HuH-7.5 (cell line): ENCODE measurements around the gene TTC7B.
"Not testable (repeated sequence)": the region's sequence is repeated elsewhere in the genome, so short reads cannot be mapped to it uniquely, and the experiment has no call there.

Source experiments
- DNase-seq: peaks from one replicate; pipeline ENCODE4 v3.0.0; 2011; ENCODE audit warnings: low spot score

The TTC7B gene

DNA sequence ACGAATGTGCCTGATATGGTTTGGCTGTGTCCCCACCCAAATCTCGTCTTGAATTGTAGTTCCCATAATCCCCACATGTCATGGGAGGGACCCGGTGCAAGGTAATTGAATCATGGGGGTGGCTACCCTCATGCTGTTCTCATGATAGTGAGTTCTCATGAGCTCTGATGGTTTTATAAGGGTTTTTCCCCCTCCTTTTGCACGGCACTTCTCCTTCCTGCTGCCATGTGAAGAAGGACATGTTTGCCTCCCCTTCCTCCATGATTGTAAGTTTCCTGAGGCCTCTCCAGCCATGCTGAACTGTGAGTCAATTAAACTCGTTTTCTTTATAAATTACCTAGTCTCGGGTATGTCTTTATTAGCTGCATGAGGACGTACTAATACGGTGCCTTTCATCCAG, 289.7 kb downstream of the TTC7B start:
- not testable (repeated sequence) for DNase-seq

- DNase-seq = not testable (repeated sequence)
Observed at GRCh38 chr14:90525353-90526028, 290.7 kb downstream of the TTC7B start.

DNA sequence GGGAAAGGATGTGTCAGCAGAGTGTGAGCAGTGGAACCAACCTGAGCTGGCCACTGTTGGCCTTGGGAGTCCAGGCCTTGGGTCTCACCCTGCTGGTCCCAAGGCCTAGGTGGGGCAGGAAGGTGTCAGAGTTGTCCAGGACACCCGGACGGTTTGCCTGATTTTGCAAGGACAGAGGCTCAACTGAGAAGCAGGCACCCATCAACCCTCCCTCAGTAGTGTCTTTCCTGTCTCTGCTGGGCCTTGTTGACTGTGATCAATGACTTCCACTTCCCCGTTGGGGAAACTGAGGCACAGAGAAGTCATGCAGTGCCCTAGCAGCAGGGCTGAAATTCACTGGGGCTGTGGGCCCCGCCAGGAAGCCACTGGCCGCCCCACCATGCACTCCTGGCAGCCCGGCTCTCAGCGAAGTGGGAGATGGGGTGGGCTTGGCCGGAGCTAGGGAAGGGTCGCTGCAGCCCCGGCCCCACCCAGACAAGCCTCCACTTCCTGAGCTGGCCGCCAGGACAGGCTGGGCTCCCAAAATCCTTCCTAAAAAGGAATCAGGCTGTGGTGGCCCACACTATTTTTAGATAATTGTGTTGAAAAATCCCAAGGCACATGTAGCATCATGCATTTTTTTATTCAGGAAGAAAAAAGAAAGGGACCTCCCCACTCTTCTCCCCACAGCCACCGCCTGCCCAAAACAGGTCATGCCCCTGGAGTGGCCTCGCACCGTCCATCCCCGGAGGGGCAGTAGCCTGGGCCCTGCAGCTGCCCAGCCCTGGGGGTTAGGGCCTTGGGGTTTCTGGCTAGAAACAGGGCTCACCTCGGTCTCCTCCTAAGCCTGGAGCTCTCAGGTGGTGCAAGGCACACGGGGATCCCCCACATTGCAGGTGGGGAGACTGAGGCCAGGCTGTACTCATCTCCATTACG, 292.0 kb downstream of the TTC7B start:
- DNase-seq = no peak

- DNase-seq = no peak
Observed at GRCh38 chr14:90523544-90523943, 292.7 kb downstream of the TTC7B start.

GRCh38 chr14:90522571-90523191, 293.5 kb downstream of the TTC7B start:
- DNase-seq = no peak

- no peak for DNase-seq
Observed at GRCh38 chr14:90521930-90522483, 294.2 kb downstream of the TTC7B start.

DNA sequence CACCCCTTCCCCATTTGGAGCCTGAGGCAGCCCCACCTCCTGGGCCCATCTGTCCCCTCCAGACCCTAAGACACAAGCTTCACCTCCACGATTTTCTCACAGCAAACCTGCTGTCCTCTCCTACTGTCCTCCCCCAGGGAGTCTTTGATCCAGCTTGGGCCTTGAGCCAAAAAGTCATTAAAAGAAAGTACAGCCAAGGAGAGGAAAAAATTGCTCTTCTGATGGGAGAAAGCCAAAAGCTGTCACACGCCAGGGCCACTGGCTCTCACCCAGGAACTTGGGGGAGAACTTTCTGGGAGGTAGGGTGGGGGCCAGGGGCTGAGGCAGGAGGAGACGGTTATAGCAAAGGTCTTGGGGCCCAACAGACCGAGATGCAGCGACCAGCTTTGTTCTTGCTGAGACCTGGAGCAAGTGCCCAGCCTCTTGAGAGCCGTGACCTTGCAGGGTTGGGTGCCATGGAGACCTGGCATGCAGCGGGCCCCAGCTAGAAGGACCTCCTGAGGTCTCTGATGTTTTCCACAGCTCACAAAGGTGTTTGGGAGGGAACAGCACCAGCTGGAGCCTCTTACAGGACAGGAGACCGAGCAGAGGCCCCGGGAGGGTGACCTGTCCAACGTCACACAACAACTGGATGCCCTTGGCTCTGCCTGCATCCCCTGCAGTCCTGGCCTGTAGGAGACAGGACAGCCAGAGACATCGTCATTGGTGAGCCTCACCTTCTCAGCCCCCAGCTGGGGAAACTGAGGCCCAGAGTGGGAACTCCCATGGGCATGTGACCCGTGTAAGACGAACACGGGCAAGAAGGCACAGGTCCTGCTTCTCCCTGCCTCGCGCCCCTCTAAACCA, 294.9 kb downstream of the TTC7B start:
- DNase-seq = no peak

- no peak for DNase-seq
Observed at GRCh38 chr14:90520326-90520725, 295.9 kb downstream of the TTC7B start.

GRCh38 chr14:90519262-90519920, 296.8 kb downstream of the TTC7B start:
- DNase-seq = no peak

GRCh38 chr14:90518941-90519256, 297.3 kb downstream of the TTC7B start:
- no peak for DNase-seq

DNA sequence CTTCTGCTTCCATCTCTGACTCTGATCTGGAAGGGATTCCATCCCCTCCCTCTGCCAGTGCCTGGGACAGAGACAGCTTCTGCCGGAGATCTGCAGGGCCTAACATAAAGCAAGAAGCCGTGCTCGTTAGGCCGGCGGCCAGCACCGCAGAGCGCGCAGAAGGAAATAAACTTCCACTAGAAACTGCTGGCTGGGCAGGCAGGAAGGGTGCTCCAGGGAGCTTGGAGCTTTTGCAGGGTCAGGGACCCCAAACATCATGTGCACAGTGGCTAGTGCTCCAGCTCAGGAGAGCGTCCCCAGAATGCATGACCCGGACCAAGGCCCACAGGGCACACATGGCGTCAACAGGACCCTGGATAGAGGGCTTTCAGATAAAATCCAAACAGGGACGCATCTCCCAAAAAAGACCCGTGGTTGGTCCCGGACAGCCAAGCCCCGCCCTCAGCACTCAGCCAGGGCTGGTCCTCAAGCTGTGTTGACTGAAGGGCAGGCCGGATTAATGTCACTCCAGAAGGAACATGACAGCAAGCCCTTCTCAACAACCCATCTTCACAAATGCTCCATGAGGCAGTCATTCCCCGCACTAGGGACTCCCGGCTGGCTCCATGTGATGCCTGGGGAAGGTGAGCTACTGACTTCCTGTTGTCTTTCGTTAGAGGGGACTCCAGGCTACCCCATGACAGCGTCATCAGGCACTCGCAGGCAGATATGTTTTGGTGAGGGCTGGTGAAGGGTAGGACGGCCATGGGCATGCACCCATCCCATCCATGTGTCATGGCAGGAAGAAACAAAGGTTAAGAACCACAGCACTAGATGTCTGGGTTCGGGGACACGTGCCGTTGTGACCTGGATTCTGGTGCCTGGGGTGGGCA, 297.9 kb downstream of the TTC7B start:
- DNase-seq = no peak

DNA sequence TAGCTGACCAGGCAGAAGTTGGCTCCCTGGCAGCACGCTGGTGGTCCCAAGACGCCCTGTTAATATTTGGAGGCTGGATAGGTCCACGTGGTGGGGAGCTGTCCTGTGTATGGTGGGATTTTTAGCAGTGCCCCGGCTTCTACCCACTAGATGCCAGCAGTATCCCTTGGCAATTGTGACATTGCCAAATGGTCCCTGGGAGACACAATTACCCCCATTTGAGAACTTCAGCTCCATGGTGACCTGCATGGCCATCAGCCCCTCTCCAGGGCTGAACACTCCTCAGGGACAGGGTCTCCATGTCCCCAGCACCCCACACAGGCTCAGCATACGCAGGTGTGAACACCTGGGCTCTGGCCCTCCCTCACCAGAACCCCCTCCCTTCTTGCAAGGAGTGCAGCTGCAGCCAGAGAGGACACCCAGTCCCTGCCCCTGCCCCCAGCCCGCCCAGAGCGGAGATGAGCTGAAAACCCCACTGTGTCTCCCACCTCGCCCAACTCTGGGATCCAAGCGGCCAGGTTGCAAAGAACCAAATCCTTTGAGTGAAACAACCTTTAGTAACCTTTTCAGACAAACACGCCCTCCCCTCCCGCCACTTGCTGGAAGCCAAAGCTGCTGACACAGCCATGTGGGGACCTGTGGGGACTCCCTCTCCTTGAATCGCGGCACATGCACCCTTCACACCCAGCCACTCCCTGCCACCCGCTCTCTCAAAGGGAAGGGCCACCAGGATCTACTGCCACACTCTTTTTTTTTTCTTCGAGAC, 299.0 kb downstream of the TTC7B start:
- no peak for DNase-seq

DNA sequence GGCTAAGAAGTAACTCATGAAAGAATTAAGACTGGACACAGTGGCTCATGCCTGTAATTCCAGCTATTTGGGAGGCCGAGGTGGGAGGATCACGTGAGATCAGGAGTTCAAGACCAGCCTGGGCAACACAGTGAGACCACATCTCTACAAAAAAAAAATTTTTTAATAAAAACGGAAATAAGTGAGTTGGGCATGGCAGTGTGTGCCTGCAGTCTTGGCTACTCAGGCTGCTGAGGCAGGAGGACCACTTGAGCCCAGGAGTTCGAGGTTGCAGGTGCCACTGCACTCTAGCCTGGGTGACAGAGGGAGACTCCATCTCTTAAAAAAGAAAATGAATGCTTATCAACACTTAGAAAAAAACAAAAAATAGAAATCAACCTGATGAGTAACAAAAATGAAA, 301.7 kb downstream of the TTC7B start:
- no peak for DNase-seq

DNA sequence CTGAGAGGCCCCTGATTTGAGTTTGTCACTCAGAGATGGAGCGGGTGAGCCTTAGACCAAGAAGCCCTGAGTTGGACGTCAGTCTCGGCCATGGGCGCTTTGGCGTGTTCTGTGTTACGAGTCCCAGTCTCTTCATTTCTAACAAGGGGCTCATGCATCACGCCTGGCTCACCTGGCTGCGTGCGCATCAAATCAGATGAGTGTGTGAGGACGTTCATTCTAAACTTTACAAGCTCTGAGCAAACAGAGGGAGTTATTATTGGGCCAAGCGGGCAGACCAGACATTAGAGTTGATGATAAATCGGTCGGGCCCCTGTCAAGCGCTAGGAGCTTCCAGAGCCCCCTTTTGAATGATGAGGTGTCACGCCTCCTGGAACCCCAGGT, 302.2 kb downstream of the TTC7B start:
- DNase-seq = no peak

DNA sequence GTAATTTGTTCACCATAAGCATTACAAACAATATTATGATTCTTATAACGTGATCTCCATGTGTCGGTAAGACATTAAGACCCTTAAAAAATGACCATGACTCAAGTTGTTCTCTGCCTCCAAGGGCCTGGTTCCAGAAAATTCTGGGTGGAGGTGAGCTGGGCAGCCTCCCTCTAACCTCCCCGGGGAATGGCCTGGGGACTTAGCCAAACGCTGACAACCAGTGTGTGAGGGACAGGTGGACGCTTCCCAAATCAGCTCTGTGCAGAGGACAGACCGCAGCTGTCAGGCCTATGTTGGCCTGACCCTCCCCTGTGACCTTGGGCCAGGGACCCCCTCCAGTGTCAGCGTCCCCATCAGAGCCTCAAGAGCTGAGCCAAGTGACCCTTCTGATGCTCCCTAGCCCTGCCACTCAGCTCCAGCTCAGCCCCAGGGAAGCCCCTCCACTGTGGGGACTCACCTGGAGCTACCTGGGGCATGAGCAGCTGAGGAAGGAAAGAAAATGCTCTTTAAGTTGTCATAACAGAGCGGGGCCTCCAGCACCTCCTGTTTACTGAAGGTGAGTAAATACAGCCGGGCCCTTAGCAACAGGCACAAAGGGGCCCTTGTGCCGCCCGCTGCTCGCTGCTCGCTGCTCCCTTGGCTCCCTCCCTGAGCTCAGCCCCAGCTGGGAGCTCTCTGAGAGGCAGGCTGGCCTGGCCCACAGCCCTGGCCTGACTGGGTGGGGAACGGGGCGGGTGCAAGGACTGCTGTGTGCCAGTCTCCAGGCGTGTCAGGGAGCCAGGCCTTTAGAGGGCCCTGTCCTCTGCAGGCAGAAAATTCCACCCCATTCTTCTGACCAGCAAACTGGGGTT, 302.8 kb downstream of the TTC7B start:
- DNase-seq = peak; percentile 90

- no peak for DNase-seq
Observed at GRCh38 chr14:90512329-90512991, 303.8 kb downstream of the TTC7B start.

GRCh38 chr14:90511795-90512328, 304.4 kb downstream of the TTC7B start:
- DNase-seq = no peak

- DNase-seq = no peak
Observed at GRCh38 chr14:90511252-90511651, 305.0 kb downstream of the TTC7B start.
